ENCODE measurements around the gene RASGEF1C. TPM values are rescaled to one million over a fixed set of nuclear protein-coding genes. Genes with fewer than 3 reads are reported as not detected.

The RASGEF1C gene
- total and polyA plus RNA-seq, 2 experiments from 2014 or later = 0.40 to 0.42 TPM

GRCh38 chr5:180234271-180234670 is 25.3 kb upstream of the RASGEF1C start (continued):
- TF ChIP-seq ETS1 (IDR thresholded peaks at IDR 0.05) (no peak), CREB1 (CRISPR knock-in tag; IDR thresholded peaks at IDR 0.05; ENCODE audit: low read depth) (no peak)

GRCh38 chr5:180233729-180234128 is 24.7 kb upstream of the RASGEF1C start:
- Histone ChIP-seq H3K4me3 (no peak overlapping the region), H4K20me1 (replicated peaks; ENCODE audit: insufficient read depth) (0 out of 2 replicates have a peak, but pooled peaks cover 2% of the 10 kb centered on the region), H2AFZ (no peak overlapping the region), H3K36me3 (ENCODE audit: insufficient read depth) (peaks cover 3% of the 10 kb centered on the region; the same call in 1 of the 2 replicates), H3K4me1 (ENCODE audit: insufficient read depth) (no peaks in the 10 kb centered on the region), H3K79me2 (replicated peaks; ENCODE audit: insufficient read depth) (no peaks in the 10 kb centered on the region), H3K27me3 (ENCODE audit: insufficient read depth) (no peaks in the 10 kb centered on the region), H3K4me2 (no peak overlapping the region), H3F3A (replicated peaks; ENCODE audit: low read depth) (no peaks in the 10 kb centered on the region), H3K9me2 (ENCODE audit: insufficient read depth) (no peaks in the 10 kb centered on the region), H3K27ac (ENCODE audit: low read depth) (no peak overlapping the region)
- Mint-ChIP-seq H3K4me3 (no peak overlapping the region), H3K4me1 (peaks cover 6% of the 10 kb centered on the region; the same call in 1 of the 3 replicates), H3K27me3 (ENCODE audit: insufficient read depth, low read depth, poor library complexity) (no peaks in the 10 kb centered on the region), H3K36me3 (ENCODE audit: low read depth) (peaks cover 38% of the 10 kb centered on the region), H3K9me3 (no peaks in the 10 kb centered on the region; the same call in 2 of the 3 replicates), H3K27ac (no peak overlapping the region)
- ATAC-seq (no peak), DNase-seq (ENCODE audit: low spot score) (no peak)
- TF ChIP-seq JUNB (IDR thresholded peaks at IDR 0.05; ENCODE audit: unreplicated experiment) = no peak
- no peak for TF ChIP-seq ZNF114 (CRISPR knock-in tag; IDR thresholded peaks at IDR 0.05)
- no peak for TF ChIP-seq STAT1 (IDR thresholded peaks at IDR 0.05; ENCODE audit: unreplicated experiment)
- no peak for TF ChIP-seq POLR2AphosphoS5 (IDR thresholded peaks at IDR 0.05; ENCODE audit: low read depth)
- TF ChIP-seq EZH2phosphoT487 (IDR thresholded peaks at IDR 0.05; ENCODE audit: unreplicated experiment) = no peak
- TF ChIP-seq CREB1 (CRISPR knock-in tag; IDR thresholded peaks at IDR 0.05; ENCODE audit: low read depth) = no peak
- no peak for TF ChIP-seq EZH2 (IDR thresholded peaks at IDR 0.05; ENCODE audit: low read depth, unreplicated experiment)
- TF ChIP-seq ZNF331 (CRISPR knock-in tag; IDR thresholded peaks at IDR 0.05; ENCODE audit: low read depth) = no peak
- no peak for TF ChIP-seq NANOG (IDR thresholded peaks at IDR 0.05; ENCODE audit: borderline replicate concordance)
- no peak for TF ChIP-seq REST (IDR thresholded peaks at IDR 0.05; ENCODE audit: unreplicated experiment)
- TF ChIP-seq ETS1 (IDR thresholded peaks at IDR 0.05) = no peak
- no peak for TF ChIP-seq ZNF462 (CRISPR knock-in tag; IDR thresholded peaks at IDR 0.05)

Measured in GM23338 (cell line).